ENCODE results near the gene PHLDA3. TPM values are rescaled to one million over a fixed set of nuclear protein-coding genes. Genes with fewer than 3 reads are reported as not detected.
A peak's percentile ranks its signal among the peaks of the same experiment; 100 is the strongest.
"Not testable (repeated sequence)": the region's sequence is repeated elsewhere in the genome, so short reads cannot be mapped to it uniquely, and the experiment has no call there.

PHLDA3 gene
- total and polyA plus RNA-seq, 4 donors = 12.8 to 73.2 (median 38.9) TPM

DNA sequence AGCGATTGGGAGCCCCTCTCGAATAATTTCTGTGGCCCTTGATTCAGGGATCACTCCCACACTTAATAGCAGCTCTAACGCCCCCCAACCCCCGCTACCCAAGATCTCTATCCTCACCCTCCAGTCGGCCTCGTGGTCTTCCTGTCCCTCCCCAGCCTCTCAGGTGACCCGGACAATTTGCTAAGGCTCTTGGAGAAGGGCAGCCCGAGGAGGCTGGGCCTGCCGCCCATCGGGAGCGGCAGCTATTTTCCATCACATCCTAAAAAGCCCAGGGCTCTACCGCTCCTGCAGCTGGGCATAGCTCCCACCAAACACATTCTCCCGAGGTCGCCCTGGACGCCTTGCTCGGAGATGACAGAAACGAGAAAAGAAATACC, 12.0 kb upstream of the PHLDA3 start:
- DNase-seq = no peak
- Histone ChIP-seq H3K4me1 (ENCODE audit: control insufficient read depth in 5 of 5, insufficient read depth in 5 of 5, low read length in 5 of 5) (peaks cover 0 to 25% (median 8%) of the 10 kb centered on the region in 5 donors), H3K4me3 (no peak overlapping the region), H3K9me3 (ENCODE audit: control insufficient read depth in 4 of 4, insufficient read depth in 3 of 4, low read length in 3 of 4) (no peaks in the 10 kb centered on the region), H3K36me3 (ENCODE audit: control insufficient read depth in 4 of 4, insufficient read depth in 4 of 4, low read length in 4 of 4) (peaks cover 0 to 24% (median 23%) of the 10 kb centered on the region in 4 donors), H3K9ac (ENCODE audit: insufficient read depth in 1 of 2, low read length in 2 of 2) (peak overlapping the region in 1 of 2 donors; percentile 13), H3K27ac (ENCODE audit: low read depth in 1 of 2, low read length in 1 of 2) (peak overlapping the region in 1 of 2 donors; percentile 30), H3K27me3 (ENCODE audit: control insufficient read depth in 3 of 3, insufficient read depth in 3 of 3, low read length in 2 of 3) (peaks cover 0 to 5% (median 0%) of the 10 kb centered on the region in 3 donors)
- no peak for ATAC-seq (ENCODE audit: insufficient read depth, low FRiP score)
- TF ChIP-seq, protein P1, sequence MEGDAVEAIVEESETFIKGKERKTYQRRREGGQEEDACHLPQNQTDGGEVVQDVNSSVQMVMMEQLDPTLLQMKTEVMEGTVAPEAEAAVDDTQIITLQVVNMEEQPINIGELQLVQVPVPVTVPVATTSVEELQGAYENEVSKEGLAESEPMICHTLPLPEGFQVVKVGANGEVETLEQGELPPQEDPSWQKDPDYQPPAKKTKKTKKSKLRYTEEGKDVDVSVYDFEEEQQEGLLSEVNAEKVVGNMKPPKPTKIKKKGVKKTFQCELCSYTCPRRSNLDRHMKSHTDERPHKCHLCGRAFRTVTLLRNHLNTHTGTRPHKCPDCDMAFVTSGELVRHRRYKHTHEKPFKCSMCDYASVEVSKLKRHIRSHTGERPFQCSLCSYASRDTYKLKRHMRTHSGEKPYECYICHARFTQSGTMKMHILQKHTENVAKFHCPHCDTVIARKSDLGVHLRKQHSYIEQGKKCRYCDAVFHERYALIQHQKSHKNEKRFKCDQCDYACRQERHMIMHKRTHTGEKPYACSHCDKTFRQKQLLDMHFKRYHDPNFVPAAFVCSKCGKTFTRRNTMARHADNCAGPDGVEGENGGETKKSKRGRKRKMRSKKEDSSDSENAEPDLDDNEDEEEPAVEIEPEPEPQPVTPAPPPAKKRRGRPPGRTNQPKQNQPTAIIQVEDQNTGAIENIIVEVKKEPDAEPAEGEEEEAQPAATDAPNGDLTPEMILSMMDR (IDR thresholded peaks at IDR 0.05; ENCODE audit: control extremely low read depth, extremely low read depth) = no peak
- 9% methylated on average over 17 of the region's 17 CpGs for WGBS, 2 donors

DNA sequence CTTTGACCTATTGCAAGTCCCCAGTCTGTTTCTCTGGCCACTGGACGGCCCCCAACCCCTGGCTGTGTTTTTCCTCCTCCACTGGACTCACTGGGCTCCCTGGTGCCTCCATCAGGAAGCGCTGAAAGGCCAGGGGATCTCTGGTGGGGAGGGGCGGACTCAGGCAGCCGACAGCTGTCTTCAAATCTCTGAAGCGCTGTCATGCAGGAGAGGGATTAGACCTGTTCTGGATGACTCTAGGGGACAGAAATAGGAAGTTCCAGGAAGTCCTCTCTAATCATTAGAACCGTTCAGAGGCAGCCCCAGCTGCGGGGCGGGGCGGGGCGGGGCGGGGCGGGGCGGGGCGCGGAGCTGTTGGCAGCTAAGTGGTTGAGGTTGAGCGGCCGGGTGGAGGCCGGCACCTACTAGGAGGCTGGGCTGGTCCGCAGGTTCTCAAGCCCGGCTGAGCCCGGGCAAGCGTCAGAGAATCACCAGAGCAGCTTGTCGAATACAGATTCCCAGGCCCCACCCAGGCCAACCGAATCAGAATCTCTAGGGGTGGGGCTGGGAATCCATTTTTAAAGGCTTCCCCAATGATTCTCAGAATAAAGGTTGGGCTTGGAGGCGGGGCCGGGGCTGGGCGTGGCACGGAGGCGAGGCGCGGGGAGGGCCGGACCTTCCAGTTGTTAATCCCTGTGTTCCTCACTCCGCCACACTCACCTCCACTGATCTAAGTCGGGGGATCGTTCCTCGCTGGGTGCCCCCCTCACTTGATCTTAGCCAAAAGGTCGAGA, 11.4 kb upstream of the PHLDA3 start:
- ATAC-seq (ENCODE audit: insufficient read depth, low FRiP score) = peak; percentile 78
- TF ChIP-seq, protein P1 (IDR thresholded peaks at IDR 0.05; ENCODE audit: control extremely low read depth, extremely low read depth) = no peak
- no peaks in the 10 kb centered on the region for H3K9me3 ChIP-seq (ENCODE audit: control insufficient read depth in 4 of 4, insufficient read depth in 3 of 4, low read length in 3 of 4)
- peak overlapping the region in 1 of 2 donors; percentile 89 for H3K27ac ChIP-seq (ENCODE audit: low read depth in 1 of 2, low read length in 1 of 2)
- H3K4me3 ChIP-seq = no peak overlapping the region
- peaks cover 0 to 5% (median 0%) of the 10 kb centered on the region in 3 donors for H3K27me3 ChIP-seq (ENCODE audit: control insufficient read depth in 3 of 3, insufficient read depth in 3 of 3, low read length in 2 of 3)
- H3K36me3 ChIP-seq (ENCODE audit: control insufficient read depth in 4 of 4, insufficient read depth in 4 of 4, low read length in 4 of 4) = peaks cover 0 to 22% (median 19%) of the 10 kb centered on the region in 4 donors
- peak; percentile 47 to 77 (median 63) for DNase-seq
- 3 to 9% methylated on average over 35 to 37 of the region's 37 CpGs for WGBS, 2 donors
- H3K4me1 ChIP-seq (ENCODE audit: control insufficient read depth in 5 of 5, insufficient read depth in 5 of 5, low read length in 5 of 5) = peaks cover 0 to 23% (median 7%) of the 10 kb centered on the region in 5 donors
- peak overlapping the region in 1 of 2 donors; percentile 13 for H3K9ac ChIP-seq (ENCODE audit: insufficient read depth in 1 of 2, low read length in 2 of 2)

DNA sequence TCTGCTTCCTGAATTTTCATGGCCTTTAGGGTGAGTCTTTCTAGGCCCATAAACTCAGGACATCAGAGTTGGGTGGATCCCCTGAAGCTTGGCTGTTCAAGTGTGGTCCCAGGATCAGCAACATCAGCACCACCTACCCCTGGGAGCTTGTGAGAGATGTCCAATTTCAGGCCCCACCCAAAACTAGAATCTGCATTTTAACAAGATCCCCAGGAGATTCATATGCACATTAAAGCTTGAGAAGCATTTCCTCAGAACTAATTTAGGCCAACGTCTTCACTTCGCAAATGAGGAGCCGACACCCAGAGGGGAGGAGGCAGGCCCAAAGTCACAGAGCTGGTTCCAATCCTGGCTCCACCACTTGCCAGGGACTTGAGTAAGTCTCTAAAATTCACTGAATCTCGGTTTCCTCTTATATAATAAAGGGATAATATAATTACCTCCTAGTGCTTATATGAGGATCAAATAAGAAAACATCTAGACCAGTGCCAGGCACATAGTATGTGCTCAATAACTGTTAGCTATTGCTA, 10.3 kb upstream of the PHLDA3 start:
- 89 to 95% methylated on average over 4 of the region's 4 CpGs for WGBS, 2 donors
- Histone ChIP-seq H3K9ac (ENCODE audit: insufficient read depth in 1 of 2, low read length in 2 of 2) (no peak overlapping the region), H3K27ac (ENCODE audit: low read depth in 1 of 2, low read length in 1 of 2) (peak overlapping the region in 1 of 2 donors; percentile 9), H3K9me3 (ENCODE audit: control insufficient read depth in 4 of 4, insufficient read depth in 3 of 4, low read length in 3 of 4) (no peaks in the 10 kb centered on the region), H3K27me3 (ENCODE audit: control insufficient read depth in 3 of 3, insufficient read depth in 3 of 3, low read length in 2 of 3) (peaks cover 0 to 5% (median 0%) of the 10 kb centered on the region in 3 donors), H3K4me1 (ENCODE audit: control insufficient read depth in 5 of 5, insufficient read depth in 5 of 5, low read length in 5 of 5) (peaks cover 0 to 23% (median 6%) of the 10 kb centered on the region in 5 donors), H3K4me3 (no peak overlapping the region), H3K36me3 (ENCODE audit: control insufficient read depth in 4 of 4, insufficient read depth in 4 of 4, low read length in 4 of 4) (peaks cover 0 to 10% (median 9%) of the 10 kb centered on the region in 4 donors)
- TF ChIP-seq, protein P1 (IDR thresholded peaks at IDR 0.05; ENCODE audit: control extremely low read depth, extremely low read depth) = no peak
- ATAC-seq (ENCODE audit: insufficient read depth, low FRiP score) (no peak), DNase-seq (no peak)

DNA sequence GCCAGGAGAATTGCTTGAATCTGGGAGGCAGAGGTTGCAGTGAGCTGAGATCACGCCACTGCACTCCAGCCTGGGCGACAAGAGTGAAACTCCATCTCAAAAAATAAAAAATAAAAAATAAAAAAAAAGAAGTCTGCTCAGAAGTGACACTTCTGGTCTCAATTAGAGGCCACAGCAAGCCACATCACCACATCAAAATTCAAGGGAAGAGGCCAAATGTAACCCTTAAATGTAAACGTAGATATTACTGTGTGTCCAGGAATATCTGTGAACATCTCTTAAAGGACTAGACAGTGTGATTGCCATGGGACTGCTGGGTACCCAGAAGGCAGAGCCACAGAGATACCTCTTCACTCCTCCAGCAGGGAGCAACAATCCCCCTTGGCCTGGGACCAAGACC, 9.7 kb upstream of the PHLDA3 start:
- peaks cover 0 to 23% (median 6%) of the 10 kb centered on the region in 5 donors for H3K4me1 ChIP-seq (ENCODE audit: control insufficient read depth in 5 of 5, insufficient read depth in 5 of 5, low read length in 5 of 5)
- not testable (repeated sequence) for ATAC-seq (ENCODE audit: insufficient read depth, low FRiP score); H3K27ac ChIP-seq (ENCODE audit: low read depth in 1 of 2, low read length in 1 of 2); H3K4me3 ChIP-seq; H3K27me3 ChIP-seq (ENCODE audit: control insufficient read depth in 3 of 3, insufficient read depth in 3 of 3, low read length in 2 of 3); H3K9ac ChIP-seq (ENCODE audit: insufficient read depth in 1 of 2, low read length in 2 of 2); DNase-seq; H3K9me3 ChIP-seq (ENCODE audit: control insufficient read depth in 4 of 4, insufficient read depth in 3 of 4, low read length in 3 of 4); H3K36me3 ChIP-seq (ENCODE audit: control insufficient read depth in 4 of 4, insufficient read depth in 4 of 4, low read length in 4 of 4)
- WGBS, 2 donors = 93 to 98% methylated on average over 3 of the region's 3 CpGs
